Tibial nerve (tissue), 4 donors: ENCODE data around the gene NEK5. TPM values are rescaled to one million over a fixed set of nuclear protein-coding genes. Genes with fewer than 3 reads are reported as not detected.
"Not testable (repeated sequence)": the region's sequence is repeated elsewhere in the genome, so short reads cannot be mapped to it uniquely, and the experiment has no call there.

Experiments
- DNase-seq, 2 donors: peaks; one replicate each; pipeline ENCODE4 v3.0.0-alpha.2; 2019; ENCODE audit warnings: low spot score in 2 of 2
- H3K27ac ChIP-seq, 4 donors: fragments of 200-600 bp; sonication (generic) in 3 of 4; one replicate each; pipeline ENCODE4 v1.5.1; 2017 to 2019; ENCODE audit warnings: mild to moderate bottlenecking in 1 of 4
- H3K27me3 ChIP-seq, 2 donors: fragments of 200-600 bp; sonication (generic) in 1 of 2; one replicate each; pipeline versions ENCODE4 v1.5.1 to v1.6.0; 2017 to 2019
- H3K36me3 ChIP-seq, 3 donors: fragments of 200-600 bp; sonication (generic); one replicate each; pipeline ENCODE4 v1.5.1; 2018 to 2019
- H3K4me1 ChIP-seq, 4 donors: fragments of 200-600 bp; sonication (generic) in 3 of 4; one replicate each; pipeline ENCODE4 v1.5.1; 2017 to 2019
- H3K4me3 ChIP-seq, 4 donors: fragments of 200-600 bp; sonication (generic) in 3 of 4; one replicate each; pipeline ENCODE4 v1.5.1; 2017 to 2019; ENCODE audit warnings: mild to moderate bottlenecking in 1 of 4, moderate library complexity in 1 of 4
- H3K9me3 ChIP-seq, 4 donors: fragments of 200-600 bp; sonication (generic) in 3 of 4; one replicate each; pipeline ENCODE4 v1.5.1; 2017 to 2019
- CTCF ChIP-seq, 5 experiments: fragments of 200-600 bp in 3 of 5; fragments of 450-650 bp in 2 of 5; sonication (generic) in 3 of 5; IDR thresholded peaks; one replicate each; pipeline ENCODE4 v1.5.1; 2016 to 2019; ENCODE audit warnings: antibody characterized with exemption in 5 of 5, mild to moderate bottlenecking in 3 of 5, moderate library complexity in 2 of 5
- EP300 ChIP-seq, 2 donors: sonication (generic); formaldehyde crosslinking; IDR thresholded peaks; one replicate each; pipeline ENCODE4 v1.6.1; 2017; ENCODE audit warnings: antibody characterized with exemption in 2 of 2, mild to moderate bottlenecking in 1 of 2
- POLR2A ChIP-seq, 2 donors: fragments of 450-650 bp; IDR thresholded peaks; one replicate each; pipeline ENCODE4 v1.6.1; 2017; ENCODE audit warnings: antibody characterized with exemption in 2 of 2, mild to moderate bottlenecking in 2 of 2, moderate library complexity in 2 of 2
- WGBS, 2 donors: methylation state at CpG; one replicate each; pipeline ENCODE4 v1.1.5; 2018; 5-methylcytosine and 5-hydroxymethylcytosine counted together
- total RNA-seq, 4 donors: library from RNA; depleted of rRNA; stranded (reverse); fragments of >200 nt; gene quantifications; one replicate each; pipeline ENCODE4 v1.1.0, GENCODE V29; 2016

NEK5 gene
- total RNA-seq, 4 donors from 2014 or later, result 0.30 to 0.66 (median 0.61) TPM

GRCh38 chr13:52104624-52105023, 24.2 kb downstream of the NEK5 start:
- H3K9me3 ChIP-seq, result no peaks in the 10 kb centered on the region
- no peaks in the 10 kb centered on the region for H3K4me1 ChIP-seq
- H3K27ac ChIP-seq, result no peak overlapping the region
- WGBS, 2 donors, result 91 to 98% methylated on average over 1 of the region's 1 CpG
- H3K4me3 ChIP-seq, result no peak overlapping the region
- no peaks in the 10 kb centered on the region for H3K27me3 ChIP-seq
- DNase-seq, result no peak
- TF ChIP-seq EP300 (IDR thresholded peaks at IDR 0.05) (no peak), CTCF (IDR thresholded peaks at IDR 0.05) (no peak), POLR2A (IDR thresholded peaks at IDR 0.05) (no peak)
- H3K36me3 ChIP-seq, result no peaks in the 10 kb centered on the region

GRCh38 chr13:52103386-52103785, 25.5 kb downstream of the NEK5 start:
- WGBS, 2 donors, result 75 to 81% methylated on average over 5 of the region's 5 CpGs
- Histone ChIP-seq H3K27ac (no peak overlapping the region), H3K36me3 (no peaks in the 10 kb centered on the region), H3K4me3 (no peak overlapping the region), H3K27me3 (no peaks in the 10 kb centered on the region), H3K9me3 (no peaks in the 10 kb centered on the region), H3K4me1 (no peaks in the 10 kb centered on the region)
- TF ChIP-seq EP300 (IDR thresholded peaks at IDR 0.05) (no peak), POLR2A (IDR thresholded peaks at IDR 0.05) (no peak), CTCF (IDR thresholded peaks at IDR 0.05) (no peak)
- DNase-seq, result no peak

- WGBS, 2 donors, result 91 to 92% methylated on average over 3 of the region's 3 CpGs
- H3K27me3 ChIP-seq, DNase-seq, H3K4me1 ChIP-seq, H3K36me3 ChIP-seq, H3K27ac ChIP-seq, H3K4me3 ChIP-seq, H3K9me3 ChIP-seq: not testable (repeated sequence)
Measured at GRCh38 chr13:52102423-52102822, 26.4 kb downstream of the NEK5 start.

DNA sequence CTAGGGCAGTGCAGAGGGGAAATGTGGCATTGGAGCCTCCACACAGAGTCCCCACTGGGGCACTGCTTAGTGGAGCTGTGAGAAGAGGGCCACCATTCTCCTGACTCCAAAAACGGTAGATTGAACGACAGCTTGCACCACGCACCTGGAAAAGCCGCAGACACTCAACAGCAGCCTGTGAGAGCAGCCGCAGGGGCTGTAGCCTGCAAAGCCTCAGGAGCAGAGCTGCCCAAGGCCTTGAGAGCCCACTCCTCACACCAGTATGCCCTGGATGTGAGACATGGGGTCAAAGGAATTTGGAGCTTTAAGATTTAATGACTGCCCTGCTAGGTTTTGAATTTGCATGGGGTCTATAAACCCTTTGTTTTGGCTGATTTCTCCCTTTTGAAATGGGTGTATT, 31.7 kb downstream of the NEK5 start:
- 90 to 100% methylated on average over 4 to 5 of the region's 5 CpGs for WGBS, 2 donors
- Histone ChIP-seq H3K4me3 (no peak overlapping the region), H3K27me3 (no peaks in the 10 kb centered on the region), H3K4me1 (no peaks in the 10 kb centered on the region), H3K9me3 (no peaks in the 10 kb centered on the region), H3K27ac (no peak overlapping the region), H3K36me3 (no peaks in the 10 kb centered on the region)
- no peak for TF ChIP-seq EP300 (IDR thresholded peaks at IDR 0.05)
- no peak for TF ChIP-seq CTCF (IDR thresholded peaks at IDR 0.05)
- no peak for TF ChIP-seq POLR2A (IDR thresholded peaks at IDR 0.05)
- DNase-seq, result no peak

- no peaks in the 10 kb centered on the region for H3K9me3 ChIP-seq
- no peak for DNase-seq
- H3K36me3 ChIP-seq, result no peaks in the 10 kb centered on the region
- H3K27me3 ChIP-seq, result no peaks in the 10 kb centered on the region
- no peak overlapping the region for H3K27ac ChIP-seq
- no peaks in the 10 kb centered on the region for H3K4me1 ChIP-seq
- 70 to 83% methylated on average over 2 to 3 of the region's 3 CpGs for WGBS, 2 donors
- no peak overlapping the region for H3K4me3 ChIP-seq
- no peak for TF ChIP-seq POLR2A (IDR thresholded peaks at IDR 0.05)
- TF ChIP-seq CTCF (IDR thresholded peaks at IDR 0.05), result no peak
- no peak for TF ChIP-seq EP300 (IDR thresholded peaks at IDR 0.05)
Measured at GRCh38 chr13:52096748-52097147, 32.1 kb downstream of the NEK5 start.

- TF ChIP-seq POLR2A (IDR thresholded peaks at IDR 0.05), result no peak
- DNase-seq, result no peak
- Histone ChIP-seq H3K27me3 (no peaks in the 10 kb centered on the region), H3K4me1 (no peaks in the 10 kb centered on the region), H3K27ac (no peak overlapping the region), H3K36me3 (no peaks in the 10 kb centered on the region), H3K4me3 (no peak overlapping the region), H3K9me3 (no peaks in the 10 kb centered on the region)
- 89 to 99% methylated on average over 2 of the region's 2 CpGs for WGBS, 2 donors
Measured at GRCh38 chr13:52096062-52096461, 32.8 kb downstream of the NEK5 start.
